ENCODE data around the gene TRIM74. TPM values are rescaled to one million over a fixed set of nuclear protein-coding genes. Genes with fewer than 3 reads are reported as not detected.
"Not testable (repeated sequence)": the region's sequence is repeated elsewhere in the genome, so short reads cannot be mapped to it uniquely, and the experiment has no call there.

Gene TRIM74
- total RNA-seq: not detected
- long read RNA-seq, partial matches to known transcripts: 1 of 2 reads
- long read RNA-seq, other reads (novel, unspliced or antisense): 1 of 2 reads

- H3K9me3 ChIP-seq (replicated peaks); H3K4me3 ChIP-seq; H3K36me3 ChIP-seq; H3K27ac ChIP-seq (replicated peaks); H3K4me1 ChIP-seq; H3K27me3 ChIP-seq (ENCODE audit: low read depth); intact Hi-C loops (cut with micrococcal nuclease); DNase-seq: not testable (repeated sequence)
These were observed at the start of gene TRIM74 for GRCh38 chr7:72968980-72969516. Gene TRIM74, minus strand, starts transcription at chr7:72969466. Its CDS starts 3,309 bp downstream, at chr7:72966157.

- H3K9me3 ChIP-seq (replicated peaks); H3K27me3 ChIP-seq (ENCODE audit: low read depth); intact Hi-C loops (cut with micrococcal nuclease); H3K36me3 ChIP-seq: not testable (repeated sequence)
- H3K4me1 ChIP-seq: peaks cover 13% of the 10 kb centered on the region
- peak overlapping the region; percentile 77 for H3K4me3 ChIP-seq
- peak overlapping the region; percentile 94 for H3K27ac ChIP-seq (replicated peaks)
- peak; percentile 9 for DNase-seq
These were observed 37.2 kb upstream of the TRIM74 start for GRCh38 chr7:73006491-73006890.

- intact Hi-C loops (cut with micrococcal nuclease); H3K27me3 ChIP-seq (ENCODE audit: low read depth); H3K9me3 ChIP-seq (replicated peaks); H3K36me3 ChIP-seq: not testable (repeated sequence)
- Histone ChIP-seq H3K4me1 (peaks cover 13% of the 10 kb centered on the region), H3K27ac (replicated peaks) (peak overlapping the region; percentile 94), H3K4me3 (peak overlapping the region; percentile 77)
- DNase-seq: peak; percentile 87
These were observed 36.6 kb upstream of the TRIM74 start for GRCh38 chr7:73005693-73006447.

DNA sequence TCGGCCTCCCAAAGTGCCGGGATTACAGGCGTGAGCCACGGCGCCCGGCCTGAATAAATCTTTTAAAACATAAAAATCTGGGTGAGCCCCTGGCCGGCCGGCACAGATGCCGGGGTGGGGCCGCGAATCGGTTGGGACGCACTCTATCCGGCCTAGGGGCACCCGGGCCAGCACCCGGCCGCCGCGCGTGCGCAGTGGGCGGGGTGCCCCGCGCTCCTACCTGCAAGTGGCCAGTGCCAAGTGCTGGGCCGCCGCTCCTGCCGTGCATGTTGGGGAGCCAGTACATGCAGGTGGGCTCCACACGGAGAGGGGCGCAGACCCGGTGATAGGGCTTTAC is 36.1 kb upstream of the TRIM74 start:
- peak; percentile 83 for DNase-seq
- peak overlapping the region; percentile 94 for H3K27ac ChIP-seq (replicated peaks)
- H3K4me1 ChIP-seq: peaks cover 13% of the 10 kb centered on the region
- peak overlapping the region; percentile 77 for H3K4me3 ChIP-seq
- H3K9me3 ChIP-seq (replicated peaks); intact Hi-C loops (cut with micrococcal nuclease); H3K36me3 ChIP-seq; H3K27me3 ChIP-seq (ENCODE audit: low read depth): not testable (repeated sequence)

GRCh38 chr7:72997887-72998468 is 28.7 kb upstream of the TRIM74 start:
- intact Hi-C loops (cut with micrococcal nuclease); H3K4me1 ChIP-seq; H3K36me3 ChIP-seq; H3K27ac ChIP-seq (replicated peaks); H3K27me3 ChIP-seq (ENCODE audit: low read depth); DNase-seq; H3K9me3 ChIP-seq (replicated peaks); H3K4me3 ChIP-seq: not testable (repeated sequence)

- H3K27me3 ChIP-seq (ENCODE audit: low read depth); H3K9me3 ChIP-seq (replicated peaks); H3K4me3 ChIP-seq; H3K36me3 ChIP-seq; intact Hi-C loops (cut with micrococcal nuclease); DNase-seq; H3K4me1 ChIP-seq; H3K27ac ChIP-seq (replicated peaks): not testable (repeated sequence)
These were observed 28.2 kb upstream of the TRIM74 start for GRCh38 chr7:72997447-72997846.

GRCh38 chr7:72995484-72995883 is 26.2 kb upstream of the TRIM74 start:
- intact Hi-C loops (cut with micrococcal nuclease); H3K27ac ChIP-seq (replicated peaks); H3K9me3 ChIP-seq (replicated peaks); H3K4me3 ChIP-seq; H3K4me1 ChIP-seq; DNase-seq; H3K36me3 ChIP-seq; H3K27me3 ChIP-seq (ENCODE audit: low read depth): not testable (repeated sequence)

- H3K9me3 ChIP-seq (replicated peaks); H3K4me1 ChIP-seq; H3K4me3 ChIP-seq; H3K36me3 ChIP-seq; H3K27ac ChIP-seq (replicated peaks); intact Hi-C loops (cut with micrococcal nuclease); H3K27me3 ChIP-seq (ENCODE audit: low read depth): not testable (repeated sequence)
- peak; percentile 36 for DNase-seq
These were observed 21.1 kb upstream of the TRIM74 start for GRCh38 chr7:72990146-72990913.

- H3K36me3 ChIP-seq; H3K4me1 ChIP-seq; DNase-seq; intact Hi-C loops (cut with micrococcal nuclease); H3K27me3 ChIP-seq (ENCODE audit: low read depth); H3K9me3 ChIP-seq (replicated peaks); H3K27ac ChIP-seq (replicated peaks); H3K4me3 ChIP-seq: not testable (repeated sequence)
These were observed 12.8 kb upstream of the TRIM74 start for GRCh38 chr7:72982084-72982483.

DNA sequence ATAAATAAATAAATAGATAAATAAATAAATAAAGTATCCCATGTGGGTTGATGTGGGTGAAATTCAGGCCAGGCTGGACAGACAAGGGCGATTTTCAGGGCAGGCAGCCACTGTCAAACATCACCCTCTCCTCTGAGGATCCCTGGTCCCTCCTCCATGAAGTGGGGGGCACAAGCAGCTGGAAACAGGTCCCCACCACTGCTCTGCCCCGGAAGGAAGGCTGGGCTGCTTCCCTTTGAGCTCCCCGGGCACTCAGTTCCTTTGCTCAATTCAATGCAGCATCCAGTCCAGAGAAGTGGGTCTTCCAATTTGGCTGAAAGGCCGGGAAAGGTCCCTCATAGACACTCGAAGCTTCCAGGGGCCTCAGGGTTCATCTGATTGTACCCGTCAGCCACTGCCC is 11.1 kb upstream of the TRIM74 start:
- DNase-seq; H3K27ac ChIP-seq (replicated peaks); H3K36me3 ChIP-seq; intact Hi-C loops (cut with micrococcal nuclease); H3K4me1 ChIP-seq; H3K27me3 ChIP-seq (ENCODE audit: low read depth); H3K4me3 ChIP-seq; H3K9me3 ChIP-seq (replicated peaks): not testable (repeated sequence)

GRCh38 chr7:72976434-72976833 is 7.2 kb upstream of the TRIM74 start:
- H3K36me3 ChIP-seq; DNase-seq; H3K4me3 ChIP-seq; intact Hi-C loops (cut with micrococcal nuclease); H3K4me1 ChIP-seq; H3K27me3 ChIP-seq (ENCODE audit: low read depth); H3K27ac ChIP-seq (replicated peaks); H3K9me3 ChIP-seq (replicated peaks): not testable (repeated sequence)

DNA sequence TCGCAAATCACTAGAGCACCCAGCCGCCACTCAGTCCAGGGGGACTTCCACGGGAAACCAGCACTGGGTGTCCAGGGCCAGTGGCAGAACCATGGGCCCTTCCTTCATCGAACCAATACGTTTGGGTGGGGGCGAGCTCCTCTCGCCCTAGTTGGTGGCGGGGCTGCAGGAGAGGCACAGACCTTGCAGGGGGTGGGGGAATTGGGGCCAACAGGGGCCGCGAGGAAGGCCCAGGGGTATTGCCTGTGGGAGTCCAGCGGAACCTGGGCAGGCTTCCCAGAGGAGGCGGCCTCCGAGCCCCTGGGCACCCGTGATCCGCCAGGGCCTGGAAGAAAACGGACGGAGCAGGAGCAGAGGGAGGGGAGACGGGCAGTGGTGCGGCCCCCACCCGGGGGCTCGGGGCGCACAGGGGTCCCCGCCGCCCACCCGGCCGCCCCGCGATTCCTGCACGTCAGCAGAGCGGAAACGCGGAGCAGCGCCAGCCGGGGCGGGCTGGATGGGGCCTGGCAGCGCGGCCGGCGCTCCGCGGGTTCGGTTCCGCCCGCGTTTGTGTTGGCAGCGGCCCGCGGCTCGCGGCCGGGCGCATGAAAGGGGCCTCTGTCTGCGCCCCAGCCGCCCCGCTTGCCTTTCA is 6.5 kb upstream of the TRIM74 start:
- H3K4me3 ChIP-seq; H3K4me1 ChIP-seq; H3K27ac ChIP-seq (replicated peaks); H3K36me3 ChIP-seq; intact Hi-C loops (cut with micrococcal nuclease); DNase-seq; H3K9me3 ChIP-seq (replicated peaks); H3K27me3 ChIP-seq (ENCODE audit: low read depth): not testable (repeated sequence)

- H3K27ac ChIP-seq (replicated peaks); H3K4me1 ChIP-seq; H3K9me3 ChIP-seq (replicated peaks); H3K27me3 ChIP-seq (ENCODE audit: low read depth); H3K36me3 ChIP-seq; DNase-seq; intact Hi-C loops (cut with micrococcal nuclease); H3K4me3 ChIP-seq: not testable (repeated sequence)
These were observed 5.5 kb upstream of the TRIM74 start for GRCh38 chr7:72974781-72975180.
